HG03342 (cell line): Measurements from ENCODE around the gene GRM6.

Experiments used
- ATAC-seq: cut with Tn5 transposase; IDR thresholded peaks from one replicate; pipeline ENCODE4 v1.9.1; 2021; ENCODE audit warnings: mild to moderate bottlenecking, moderate library complexity; ENCODE audit not compliant: unreplicated experiment

The GRM6 gene

GRCh38 chr5:178984145-178985072 is 10.7 kb downstream of the GRM6 start:
- no peak for ATAC-seq

- no peak for ATAC-seq
Measured at GRCh38 chr5:178983728-178984127, 11.4 kb downstream of the GRM6 start.

DNA sequence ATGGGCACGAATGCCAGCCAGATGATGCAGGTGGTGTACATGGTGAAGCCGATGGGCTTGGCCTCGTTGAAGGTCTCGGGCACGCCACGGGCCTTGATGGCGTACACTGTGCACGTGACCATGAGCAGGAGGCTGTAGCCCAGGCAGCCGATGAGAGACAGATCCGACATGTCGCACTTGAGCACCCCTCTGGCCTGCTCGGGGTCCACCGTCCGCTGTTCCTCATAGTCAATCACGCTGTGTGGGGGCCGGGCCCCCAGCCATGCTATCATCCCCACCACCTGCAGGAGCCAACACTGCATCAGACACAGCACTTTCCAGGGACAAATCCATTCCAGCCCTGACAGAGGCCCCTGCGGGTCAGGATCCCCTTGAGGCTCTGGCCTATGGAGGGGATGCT is 12.2 kb downstream of the GRM6 start:
- no peak for ATAC-seq

DNA sequence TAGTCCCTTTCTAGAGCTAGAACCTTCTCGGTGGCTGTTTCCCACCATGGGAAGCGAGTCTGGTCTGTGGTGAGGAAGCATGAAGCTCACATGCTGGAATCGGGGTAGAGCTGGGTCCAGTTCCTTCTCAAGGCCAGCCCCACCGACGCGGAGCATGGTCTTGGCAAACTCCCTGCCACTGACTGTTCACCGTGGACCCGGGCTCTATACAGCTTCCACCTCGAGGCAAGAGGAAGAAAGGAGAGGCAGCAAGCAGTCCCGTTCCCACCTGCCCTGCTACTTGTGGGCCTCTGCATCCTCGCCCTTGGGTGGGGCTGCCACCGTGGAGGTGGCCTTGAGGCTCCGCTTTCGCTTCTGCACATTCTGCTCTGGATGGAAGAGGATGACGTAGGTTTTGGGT is 13.7 kb downstream of the GRM6 start:
- ATAC-seq, result no peak

GRCh38 chr5:178965465-178966055 is 29.6 kb downstream of the GRM6 start:
- no peak for ATAC-seq

- no peak for ATAC-seq
Measured at GRCh38 chr5:178941361-178941760, 53.8 kb downstream of the GRM6 start.

- ATAC-seq, result no peak
Measured at GRCh38 chr5:178940569-178941360, 54.4 kb downstream of the GRM6 start, which contains the start of gene ZNF454. ZNF454 (plus strand) TSS chr5:178941198; CDS start chr5:178942792, 1,594 bp downstream.

- ATAC-seq, result no peak
Measured at GRCh38 chr5:178931846-178932760, 63.0 kb downstream of the GRM6 start.
